ENCODE results near the gene STIP1.

GRCh38 chr11:64150051-64150450, 35.9 kb upstream of the STIP1 start:
- no peak for TF ChIP-seq POLR2A (IDR thresholded peaks at IDR 0.05)
- no peak for TF ChIP-seq CTCF (IDR thresholded peaks at IDR 0.05)
- TF ChIP-seq EP300 (IDR thresholded peaks at IDR 0.05) = no peak

Measured in tibial nerve (tissue), 4 donors.